Aorta (tissue), 5 donors: ENCODE results near the gene RDH13. TPM values are rescaled to one million over a fixed set of nuclear protein-coding genes. Genes with fewer than 3 reads are reported as not detected.
"Not testable (repeated sequence)": the region's sequence is repeated elsewhere in the genome, so short reads cannot be mapped to it uniquely, and the experiment has no call there.

Source experiments
- ATAC-seq: fragments of 200-7000 bp; cut with Tn5 transposase; one replicate; pipeline ENCODE4 v1.9.1; 2022; ENCODE audit warnings: moderate library complexity; ENCODE audit not compliant: low FRiP score
- DNase-seq, 2 donors: peaks; one replicate each; pipeline ENCODE4 v3.0.0-alpha.2; 2020
- H3K27ac ChIP-seq, 2 donors: one replicate each; pipeline ENCODE4 v1.5.1; 2013; ENCODE audit warnings: low read length in 2 of 2, mild to moderate bottlenecking in 2 of 2, moderate library complexity in 2 of 2, control low read depth in 1 of 2, inconsistent platforms in 1 of 2, low read depth in 1 of 2
- H3K27me3 ChIP-seq, 2 donors: one replicate each; pipeline ENCODE4 v1.6.1; 2013; ENCODE audit warnings: control low read depth in 1 of 2, low read length in 1 of 2, mild to moderate bottlenecking in 1 of 2, moderate library complexity in 1 of 2; ENCODE audit not compliant: insufficient read depth in 2 of 2, control insufficient read depth in 1 of 2
- H3K36me3 ChIP-seq, 2 donors: one replicate each; pipeline ENCODE4 v1.6.1; 2013; ENCODE audit warnings: control low read depth in 1 of 2, low read length in 1 of 2, mild to moderate bottlenecking in 1 of 2; ENCODE audit not compliant: insufficient read depth in 2 of 2, control insufficient read depth in 1 of 2
- H3K4me1 ChIP-seq, 2 donors: one replicate each; pipeline ENCODE4 v1.6.1; 2013; ENCODE audit warnings: low read length in 2 of 2, control low read depth in 1 of 2, mild to moderate bottlenecking in 1 of 2, moderate library complexity in 1 of 2; ENCODE audit not compliant: insufficient read depth in 2 of 2, control insufficient read depth in 1 of 2
- H3K4me3 ChIP-seq, 2 donors: one replicate each; pipeline ENCODE4 v1.5.1; 2013; ENCODE audit warnings: low read length in 2 of 2, control low read depth in 1 of 2, mild to moderate bottlenecking in 1 of 2
- H3K9me3 ChIP-seq: one replicate; pipeline ENCODE4 v1.6.1; 2013; ENCODE audit warnings: mild to moderate bottlenecking, low read length; ENCODE audit not compliant: control insufficient read depth
- WGBS, 2 donors: extraction: QIAGEN DNeasy Blood & Tissue Kit; methylation state at CpG; one replicate each; pipeline ENCODE4 v1.1.7; 2013; 5-methylcytosine and 5-hydroxymethylcytosine counted together
- intact Hi-C, 2 donors: fragments of 100-400 bp; cut with DNase I; formaldehyde crosslinking; loops; one replicate each; pipeline versions ENCODE4 v1.14.2 to v1.15.0; 2022
- polyA plus RNA-seq, 2 donors: library from polyadenylated mRNA; stranded (reverse); fragments of 200-250 nt; gene quantifications; one replicate each; pipeline ENCODE4 v1.2.3, GENCODE V29; 2013
- total RNA-seq, 2 donors: library from RNA; stranded (reverse); fragmentation: NEBNext Ultra II Directional; extraction: Animal tissue kit (Norgen Biotek cat#: 25700); gene quantifications; one replicate each; pipeline ENCODE4 v1.2.1, GENCODE V29; 2021
- donor health status: healthy with polysubstance abuse.
- donor health status: Bipolar disorder and iron deficiency.
- donor health status: DM: no; HTN: no; CAD: no.
- donor health status: DM: no; HTN: no; CAD: no.
- donor health status: DM: yes; HTN: yes; CAD: no.

Gene RDH13
- total and polyA plus RNA-seq, 4 donors: 3.4 to 14.4 (median 10.7) TPM

DNA sequence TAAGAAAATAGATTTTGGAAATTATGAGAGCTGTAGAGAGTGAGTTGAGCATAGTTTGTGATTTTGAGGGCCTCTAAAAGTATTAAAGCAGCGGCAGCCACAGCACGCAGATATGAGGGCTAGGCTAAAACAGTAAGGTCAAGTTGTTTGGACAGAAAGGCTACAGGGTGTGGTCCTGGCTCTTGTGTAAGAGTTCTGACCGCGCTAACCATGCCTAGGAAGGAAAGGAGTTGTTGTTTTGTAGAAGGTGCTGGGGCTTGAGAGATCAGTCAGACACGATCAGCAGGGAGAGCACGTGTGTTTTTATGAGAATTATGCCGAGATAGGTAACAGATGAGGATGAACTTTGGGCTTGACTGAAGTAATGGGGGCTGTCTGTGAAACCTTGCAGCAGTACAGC is 54.2 kb downstream of the RDH13 start:
- ATAC-seq, H3K4me3 ChIP-seq, DNase-seq, H3K36me3 ChIP-seq, H3K27me3 ChIP-seq, H3K27ac ChIP-seq, H3K9me3 ChIP-seq, H3K4me1 ChIP-seq, intact Hi-C loops: not testable (repeated sequence)
- 76 to 91% methylated on average over 7 of the region's 7 CpGs for WGBS, 2 donors

DNA sequence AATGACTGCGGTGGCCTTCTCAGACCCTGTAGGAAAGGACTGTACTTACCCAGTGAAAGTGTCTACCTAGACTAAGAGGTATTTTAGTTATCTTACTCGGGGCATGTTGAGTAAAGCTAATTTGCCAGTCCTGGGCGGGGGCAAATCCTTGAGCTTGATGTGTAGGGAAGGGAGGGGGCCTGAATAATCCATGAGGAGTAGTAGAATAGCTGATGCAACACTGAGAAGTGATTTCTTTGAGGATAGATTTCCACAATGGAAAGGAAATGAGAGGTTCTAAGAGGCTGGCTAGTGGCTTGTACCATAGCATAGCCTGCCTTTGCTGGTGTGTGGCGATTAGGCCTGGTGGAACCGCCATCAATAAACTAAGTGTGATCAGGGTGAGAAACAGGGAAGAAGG is 54.8 kb downstream of the RDH13 start:
- ATAC-seq, H3K4me3 ChIP-seq, H3K36me3 ChIP-seq, H3K27me3 ChIP-seq, H3K9me3 ChIP-seq, H3K4me1 ChIP-seq, intact Hi-C loops, DNase-seq, H3K27ac ChIP-seq: not testable (repeated sequence)
- 68 to 82% methylated on average over 5 of the region's 5 CpGs for WGBS, 2 donors

DNA sequence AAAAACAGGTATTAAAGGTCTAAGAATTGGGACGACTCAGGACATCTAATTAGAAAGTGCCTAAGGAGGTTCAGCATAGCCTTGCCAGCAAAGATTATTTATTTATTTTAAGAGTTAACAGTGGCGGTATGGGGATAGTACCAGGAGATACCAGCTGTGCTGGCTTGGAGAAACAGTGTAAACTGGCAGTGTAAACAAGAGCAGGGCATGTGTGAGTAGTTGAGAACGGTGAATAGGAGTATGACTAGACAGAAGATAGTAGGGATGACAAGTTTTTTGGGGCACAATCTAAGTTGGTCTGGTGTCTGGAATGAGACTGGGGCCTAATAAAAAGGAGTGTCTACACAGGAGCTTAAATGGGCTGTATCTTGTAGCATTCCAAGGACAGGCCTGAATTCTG is 55.4 kb downstream of the RDH13 start:
- H3K36me3 ChIP-seq, H3K9me3 ChIP-seq, H3K27ac ChIP-seq, DNase-seq, H3K27me3 ChIP-seq, ATAC-seq, intact Hi-C loops, H3K4me1 ChIP-seq, H3K4me3 ChIP-seq: not testable (repeated sequence)
- 59 to 70% methylated on average over 3 of the region's 3 CpGs for WGBS, 2 donors

DNA sequence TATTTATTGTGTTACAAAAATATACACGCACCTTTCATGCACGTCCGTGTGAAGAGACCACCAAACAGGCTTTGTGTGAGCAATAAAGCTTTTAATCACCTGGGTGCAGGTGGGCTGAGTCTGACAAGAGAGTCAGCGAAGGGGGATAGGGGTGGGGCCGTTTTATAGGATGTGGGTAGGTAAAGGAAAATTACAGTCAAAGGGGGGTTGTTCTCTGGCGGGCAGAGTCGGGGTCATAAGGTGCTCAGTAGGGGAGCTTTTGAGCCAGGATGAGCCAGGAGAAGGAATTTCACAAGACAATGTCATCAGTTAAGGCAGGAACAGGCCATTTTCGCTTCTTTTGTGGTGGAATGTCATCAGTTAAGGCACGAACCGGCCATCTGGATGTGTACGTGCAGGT is 56.2 kb downstream of the RDH13 start:
- H3K27me3 ChIP-seq, H3K4me1 ChIP-seq, DNase-seq, H3K9me3 ChIP-seq, H3K27ac ChIP-seq, intact Hi-C loops, H3K4me3 ChIP-seq, ATAC-seq, H3K36me3 ChIP-seq: not testable (repeated sequence)
- WGBS, 2 donors: 51 to 66% methylated on average over 11 of the region's 11 CpGs

DNA sequence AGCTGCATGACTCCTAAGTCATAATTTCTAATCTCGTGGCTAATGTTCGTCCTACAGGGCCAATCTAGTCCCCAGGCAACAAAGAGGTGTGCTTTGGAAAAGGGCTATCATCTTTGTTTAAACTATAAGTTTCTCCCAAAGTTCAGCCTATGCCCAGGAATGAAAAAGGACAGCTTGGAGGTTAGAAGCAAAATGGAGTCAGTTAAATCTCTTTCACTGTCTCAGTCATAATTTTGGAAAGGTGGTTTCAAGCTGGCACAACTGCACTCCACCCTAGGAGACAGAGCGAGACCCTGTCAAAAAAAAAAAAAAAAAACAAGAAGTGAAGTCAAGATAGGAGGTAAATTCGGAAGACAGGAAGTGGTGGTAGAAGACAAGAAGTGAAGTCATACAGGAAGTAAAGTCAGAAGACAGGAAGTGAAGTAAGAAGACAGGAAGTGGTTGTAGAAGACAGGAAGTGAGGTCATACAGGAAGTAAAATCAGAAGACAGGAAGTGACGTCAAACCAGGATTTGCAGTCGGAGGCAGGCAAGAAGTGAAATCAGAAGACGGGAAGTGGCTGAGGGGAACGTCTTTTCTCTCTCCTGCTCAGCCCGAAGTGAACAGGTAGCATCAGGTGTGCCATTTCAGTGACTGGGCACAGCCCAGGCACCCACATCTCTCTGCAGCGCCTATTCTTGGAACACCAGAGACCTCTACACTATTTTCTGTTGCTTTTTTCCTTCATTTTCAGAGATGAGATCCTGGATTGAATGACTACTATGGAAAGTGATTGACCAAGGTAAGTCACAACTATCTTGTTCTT is 57.1 kb downstream of the RDH13 start:
- no peaks in the 10 kb centered on the region for H3K4me1 ChIP-seq
- H3K27ac ChIP-seq: no peak overlapping the region
- H3K36me3 ChIP-seq: no peaks in the 10 kb centered on the region
- DNase-seq: no peak
- no peak overlapping the region for H3K4me3 ChIP-seq
- no peak for ATAC-seq
- no peaks in the 10 kb centered on the region for H3K9me3 ChIP-seq
- WGBS, 2 donors: 52 to 76% methylated on average over 10 of the region's 10 CpGs
- intact Hi-C loops: no loop called here
- no peaks in the 10 kb centered on the region for H3K27me3 ChIP-seq

DNA sequence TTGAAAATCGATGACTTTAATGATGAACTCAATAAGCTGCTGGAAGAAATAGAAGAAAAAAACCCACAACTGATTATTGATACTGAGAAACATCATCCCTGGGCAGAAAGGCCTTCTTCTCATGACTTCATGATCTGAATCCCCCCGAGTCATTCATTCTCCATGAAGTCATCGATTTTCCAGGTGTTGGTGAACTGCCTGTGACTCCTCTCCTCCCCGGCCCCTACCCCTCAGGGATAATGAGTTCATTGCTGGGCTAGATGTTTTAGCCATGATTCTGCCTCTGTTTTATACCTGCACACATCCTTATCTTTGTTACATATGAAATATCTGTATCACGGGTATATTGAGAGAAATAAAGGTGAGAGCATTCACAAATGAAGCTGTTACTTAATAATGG is 62.2 kb downstream of the RDH13 start:
- no peaks in the 10 kb centered on the region for H3K27me3 ChIP-seq
- no peak for DNase-seq
- intact Hi-C loops: no loop called here

DNA sequence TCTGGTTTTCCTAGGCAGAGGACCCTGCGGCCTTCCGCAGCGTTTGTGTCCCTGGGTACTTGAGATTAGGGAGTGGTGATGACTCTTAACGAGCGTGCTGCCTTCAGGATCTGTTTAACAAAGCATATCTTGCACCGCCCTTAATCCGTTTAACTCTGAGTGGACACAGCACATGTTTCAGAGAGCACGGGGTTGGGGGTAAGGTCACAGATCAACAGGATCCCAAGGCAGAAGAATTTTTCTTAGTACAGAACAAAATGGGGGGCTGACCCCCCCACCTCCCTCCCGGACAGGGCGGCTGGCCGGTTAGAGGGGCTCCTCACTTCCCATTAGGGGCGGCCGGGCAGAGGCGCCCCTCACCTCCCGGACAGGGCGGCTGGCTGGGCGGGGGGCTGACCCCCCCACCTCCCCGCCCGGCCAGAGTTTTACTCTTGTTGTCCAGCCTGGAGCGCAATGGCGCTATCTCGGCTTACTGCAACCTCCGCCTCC is 64.2 kb downstream of the RDH13 start:
- DNase-seq: not testable (repeated sequence)

More for the DNA sequence above, 62.2 kb downstream of the RDH13 start:
- Histone ChIP-seq H3K27ac (no peak overlapping the region), H3K36me3 (no peaks in the 10 kb centered on the region), H3K4me3 (no peak overlapping the region), H3K9me3 (no peaks in the 10 kb centered on the region), H3K4me1 (no peaks in the 10 kb centered on the region)
- ATAC-seq: no peak
- 62 to 72% methylated on average over 5 of the region's 5 CpGs for WGBS, 2 donors

DNA sequence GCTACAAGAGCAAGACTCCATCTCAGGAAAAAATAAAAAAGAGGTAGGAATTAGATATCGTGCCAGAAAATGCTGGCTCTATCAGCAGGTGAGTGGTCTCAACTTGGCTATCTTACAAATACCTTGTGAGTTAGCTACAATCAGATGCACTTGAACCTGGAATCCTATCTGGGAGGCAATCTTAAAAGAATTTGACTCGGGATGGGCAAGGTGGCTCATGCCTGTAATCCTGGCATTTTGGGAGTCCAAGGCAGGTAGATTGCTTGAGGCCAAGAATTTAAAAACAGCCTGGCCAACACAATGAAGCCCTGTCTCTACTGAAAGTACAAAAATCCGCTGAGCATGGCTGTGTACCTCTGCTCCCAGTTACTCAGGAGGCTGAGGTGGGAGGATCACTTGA is 67.4 kb downstream of the RDH13 start:
- no peak for DNase-seq
- WGBS, 2 donors: 75 to 81% methylated on average over 3 of the region's 3 CpGs
- Histone ChIP-seq H3K4me3 (no peak overlapping the region), H3K27ac (no peak overlapping the region), H3K27me3 (no peaks in the 10 kb centered on the region), H3K36me3 (no peaks in the 10 kb centered on the region), H3K4me1 (no peaks in the 10 kb centered on the region), H3K9me3 (no peaks in the 10 kb centered on the region)
- ATAC-seq: no peak
- intact Hi-C loops: no loop called here

More for the DNA sequence above, 64.2 kb downstream of the RDH13 start:
- WGBS, 2 donors: 88 to 91% methylated on average over 21 to 23 of the region's 23 CpGs
- H3K4me3 ChIP-seq, ATAC-seq, H3K27me3 ChIP-seq, H3K4me1 ChIP-seq, intact Hi-C loops, H3K27ac ChIP-seq, H3K9me3 ChIP-seq, H3K36me3 ChIP-seq: not testable (repeated sequence)
